ENCODE results near the gene MAB21L4. TPM values are rescaled to one million over a fixed set of nuclear protein-coding genes. Genes with fewer than 3 reads are reported as not detected.

The MAB21L4 gene
- total and polyA plus RNA-seq, 2 experiments from 2014 or later: not detected

DNA sequence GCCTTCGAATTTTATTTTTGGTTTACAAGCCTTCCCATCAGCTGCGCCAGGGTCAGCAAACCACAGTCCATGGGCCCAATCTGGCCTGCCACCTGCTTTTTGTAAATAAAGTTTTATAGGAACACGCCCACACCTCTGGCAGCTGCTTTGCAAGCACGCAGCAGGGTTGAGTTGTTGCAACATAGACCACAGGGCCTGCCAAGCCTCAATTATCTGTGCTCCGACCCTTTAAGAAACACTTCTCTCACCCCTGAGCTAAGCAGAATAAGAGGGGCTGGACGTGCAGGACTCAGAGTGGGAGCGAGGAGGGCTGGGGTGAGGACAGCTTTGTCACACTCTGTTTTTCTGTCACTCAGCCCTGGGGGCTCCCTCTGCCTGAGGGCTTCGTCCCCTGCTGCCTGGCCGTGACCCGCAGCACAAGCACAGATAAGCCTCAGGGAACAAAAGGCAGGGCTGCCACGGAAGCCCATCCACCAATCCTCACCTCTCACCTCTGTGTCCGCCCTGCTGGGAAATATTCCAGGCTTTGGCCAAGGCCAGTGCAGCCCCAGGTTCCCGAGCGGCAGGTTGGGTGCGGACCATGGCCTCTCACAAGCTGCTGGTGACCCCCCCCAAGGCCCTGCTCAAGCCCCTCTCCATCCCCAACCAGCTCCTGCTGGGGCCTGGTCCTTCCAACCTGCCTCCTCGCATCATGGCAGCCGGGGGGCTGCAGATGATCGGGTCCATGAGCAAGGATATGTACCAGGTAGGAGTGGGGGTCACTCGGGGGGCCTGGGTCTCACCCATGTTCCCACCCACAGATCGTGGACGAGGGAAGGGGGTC is 27.5 kb downstream of the MAB21L4 start, which contains the start of gene AGXT:
Gene AGXT, plus strand, starts transcription at position 539 of the 823 bp plus-strand sequence. Its CDS starts 42 bp downstream, at position 581.
- Histone ChIP-seq H3K27me3 (ENCODE audit: insufficient read depth) (no peaks in the 10 kb centered on the region), H3K4me3 (no peak within 1 kb of the TSS), H3K79me2 (replicated peaks; ENCODE audit: insufficient read depth) (no peaks in the 10 kb centered on the region), H3F3A (replicated peaks; ENCODE audit: low read depth) (no peaks in the 10 kb centered on the region), H3K27ac (ENCODE audit: low read depth) (no peak within 1 kb of the TSS), H2AFZ (no peak within 1 kb of the TSS), H4K20me1 (replicated peaks; ENCODE audit: insufficient read depth) (no peaks in the 10 kb centered on the region; the same call in 1 of the 2 replicates), H3K36me3 (ENCODE audit: insufficient read depth) (no peaks in the 10 kb centered on the region), H3K4me1 (ENCODE audit: insufficient read depth) (no peaks in the 10 kb centered on the region), H3K4me2 (no peak within 1 kb of the TSS), H3K9me2 (ENCODE audit: insufficient read depth) (no peaks in the 10 kb centered on the region)
- Mint-ChIP-seq H3K27me3 (ENCODE audit: insufficient read depth, low read depth, poor library complexity) (no peaks in the 10 kb centered on the region), H3K27ac (no peak within 1 kb of the TSS), H3K4me1 (no peaks in the 10 kb centered on the region), H3K9me3 (no peaks in the 10 kb centered on the region), H3K4me3 (no peak within 1 kb of the TSS), H3K36me3 (ENCODE audit: low read depth) (no peaks in the 10 kb centered on the region)
- DNase-seq (ENCODE audit: low spot score): no peak
- no peak for ATAC-seq
- no peak for TF ChIP-seq REST (IDR thresholded peaks at IDR 0.05; ENCODE audit: unreplicated experiment)
- no peak for TF ChIP-seq CREB1 (CRISPR knock-in tag; IDR thresholded peaks at IDR 0.05; ENCODE audit: low read depth)
- TF ChIP-seq, protein P1, sequence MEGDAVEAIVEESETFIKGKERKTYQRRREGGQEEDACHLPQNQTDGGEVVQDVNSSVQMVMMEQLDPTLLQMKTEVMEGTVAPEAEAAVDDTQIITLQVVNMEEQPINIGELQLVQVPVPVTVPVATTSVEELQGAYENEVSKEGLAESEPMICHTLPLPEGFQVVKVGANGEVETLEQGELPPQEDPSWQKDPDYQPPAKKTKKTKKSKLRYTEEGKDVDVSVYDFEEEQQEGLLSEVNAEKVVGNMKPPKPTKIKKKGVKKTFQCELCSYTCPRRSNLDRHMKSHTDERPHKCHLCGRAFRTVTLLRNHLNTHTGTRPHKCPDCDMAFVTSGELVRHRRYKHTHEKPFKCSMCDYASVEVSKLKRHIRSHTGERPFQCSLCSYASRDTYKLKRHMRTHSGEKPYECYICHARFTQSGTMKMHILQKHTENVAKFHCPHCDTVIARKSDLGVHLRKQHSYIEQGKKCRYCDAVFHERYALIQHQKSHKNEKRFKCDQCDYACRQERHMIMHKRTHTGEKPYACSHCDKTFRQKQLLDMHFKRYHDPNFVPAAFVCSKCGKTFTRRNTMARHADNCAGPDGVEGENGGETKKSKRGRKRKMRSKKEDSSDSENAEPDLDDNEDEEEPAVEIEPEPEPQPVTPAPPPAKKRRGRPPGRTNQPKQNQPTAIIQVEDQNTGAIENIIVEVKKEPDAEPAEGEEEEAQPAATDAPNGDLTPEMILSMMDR (conservative IDR thresholded peaks at IDR 0.05; ENCODE audit: low read depth in 2 of 2): no peak
- TF ChIP-seq, protein P2, sequence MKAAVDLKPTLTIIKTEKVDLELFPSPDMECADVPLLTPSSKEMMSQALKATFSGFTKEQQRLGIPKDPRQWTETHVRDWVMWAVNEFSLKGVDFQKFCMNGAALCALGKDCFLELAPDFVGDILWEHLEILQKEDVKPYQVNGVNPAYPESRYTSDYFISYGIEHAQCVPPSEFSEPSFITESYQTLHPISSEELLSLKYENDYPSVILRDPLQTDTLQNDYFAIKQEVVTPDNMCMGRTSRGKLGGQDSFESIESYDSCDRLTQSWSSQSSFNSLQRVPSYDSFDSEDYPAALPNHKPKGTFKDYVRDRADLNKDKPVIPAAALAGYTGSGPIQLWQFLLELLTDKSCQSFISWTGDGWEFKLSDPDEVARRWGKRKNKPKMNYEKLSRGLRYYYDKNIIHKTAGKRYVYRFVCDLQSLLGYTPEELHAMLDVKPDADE (IDR thresholded peaks at IDR 0.05): no peak
- TF ChIP-seq EZH2phosphoT487 (IDR thresholded peaks at IDR 0.05; ENCODE audit: unreplicated experiment): no peak
- TF ChIP-seq, protein P3, sequence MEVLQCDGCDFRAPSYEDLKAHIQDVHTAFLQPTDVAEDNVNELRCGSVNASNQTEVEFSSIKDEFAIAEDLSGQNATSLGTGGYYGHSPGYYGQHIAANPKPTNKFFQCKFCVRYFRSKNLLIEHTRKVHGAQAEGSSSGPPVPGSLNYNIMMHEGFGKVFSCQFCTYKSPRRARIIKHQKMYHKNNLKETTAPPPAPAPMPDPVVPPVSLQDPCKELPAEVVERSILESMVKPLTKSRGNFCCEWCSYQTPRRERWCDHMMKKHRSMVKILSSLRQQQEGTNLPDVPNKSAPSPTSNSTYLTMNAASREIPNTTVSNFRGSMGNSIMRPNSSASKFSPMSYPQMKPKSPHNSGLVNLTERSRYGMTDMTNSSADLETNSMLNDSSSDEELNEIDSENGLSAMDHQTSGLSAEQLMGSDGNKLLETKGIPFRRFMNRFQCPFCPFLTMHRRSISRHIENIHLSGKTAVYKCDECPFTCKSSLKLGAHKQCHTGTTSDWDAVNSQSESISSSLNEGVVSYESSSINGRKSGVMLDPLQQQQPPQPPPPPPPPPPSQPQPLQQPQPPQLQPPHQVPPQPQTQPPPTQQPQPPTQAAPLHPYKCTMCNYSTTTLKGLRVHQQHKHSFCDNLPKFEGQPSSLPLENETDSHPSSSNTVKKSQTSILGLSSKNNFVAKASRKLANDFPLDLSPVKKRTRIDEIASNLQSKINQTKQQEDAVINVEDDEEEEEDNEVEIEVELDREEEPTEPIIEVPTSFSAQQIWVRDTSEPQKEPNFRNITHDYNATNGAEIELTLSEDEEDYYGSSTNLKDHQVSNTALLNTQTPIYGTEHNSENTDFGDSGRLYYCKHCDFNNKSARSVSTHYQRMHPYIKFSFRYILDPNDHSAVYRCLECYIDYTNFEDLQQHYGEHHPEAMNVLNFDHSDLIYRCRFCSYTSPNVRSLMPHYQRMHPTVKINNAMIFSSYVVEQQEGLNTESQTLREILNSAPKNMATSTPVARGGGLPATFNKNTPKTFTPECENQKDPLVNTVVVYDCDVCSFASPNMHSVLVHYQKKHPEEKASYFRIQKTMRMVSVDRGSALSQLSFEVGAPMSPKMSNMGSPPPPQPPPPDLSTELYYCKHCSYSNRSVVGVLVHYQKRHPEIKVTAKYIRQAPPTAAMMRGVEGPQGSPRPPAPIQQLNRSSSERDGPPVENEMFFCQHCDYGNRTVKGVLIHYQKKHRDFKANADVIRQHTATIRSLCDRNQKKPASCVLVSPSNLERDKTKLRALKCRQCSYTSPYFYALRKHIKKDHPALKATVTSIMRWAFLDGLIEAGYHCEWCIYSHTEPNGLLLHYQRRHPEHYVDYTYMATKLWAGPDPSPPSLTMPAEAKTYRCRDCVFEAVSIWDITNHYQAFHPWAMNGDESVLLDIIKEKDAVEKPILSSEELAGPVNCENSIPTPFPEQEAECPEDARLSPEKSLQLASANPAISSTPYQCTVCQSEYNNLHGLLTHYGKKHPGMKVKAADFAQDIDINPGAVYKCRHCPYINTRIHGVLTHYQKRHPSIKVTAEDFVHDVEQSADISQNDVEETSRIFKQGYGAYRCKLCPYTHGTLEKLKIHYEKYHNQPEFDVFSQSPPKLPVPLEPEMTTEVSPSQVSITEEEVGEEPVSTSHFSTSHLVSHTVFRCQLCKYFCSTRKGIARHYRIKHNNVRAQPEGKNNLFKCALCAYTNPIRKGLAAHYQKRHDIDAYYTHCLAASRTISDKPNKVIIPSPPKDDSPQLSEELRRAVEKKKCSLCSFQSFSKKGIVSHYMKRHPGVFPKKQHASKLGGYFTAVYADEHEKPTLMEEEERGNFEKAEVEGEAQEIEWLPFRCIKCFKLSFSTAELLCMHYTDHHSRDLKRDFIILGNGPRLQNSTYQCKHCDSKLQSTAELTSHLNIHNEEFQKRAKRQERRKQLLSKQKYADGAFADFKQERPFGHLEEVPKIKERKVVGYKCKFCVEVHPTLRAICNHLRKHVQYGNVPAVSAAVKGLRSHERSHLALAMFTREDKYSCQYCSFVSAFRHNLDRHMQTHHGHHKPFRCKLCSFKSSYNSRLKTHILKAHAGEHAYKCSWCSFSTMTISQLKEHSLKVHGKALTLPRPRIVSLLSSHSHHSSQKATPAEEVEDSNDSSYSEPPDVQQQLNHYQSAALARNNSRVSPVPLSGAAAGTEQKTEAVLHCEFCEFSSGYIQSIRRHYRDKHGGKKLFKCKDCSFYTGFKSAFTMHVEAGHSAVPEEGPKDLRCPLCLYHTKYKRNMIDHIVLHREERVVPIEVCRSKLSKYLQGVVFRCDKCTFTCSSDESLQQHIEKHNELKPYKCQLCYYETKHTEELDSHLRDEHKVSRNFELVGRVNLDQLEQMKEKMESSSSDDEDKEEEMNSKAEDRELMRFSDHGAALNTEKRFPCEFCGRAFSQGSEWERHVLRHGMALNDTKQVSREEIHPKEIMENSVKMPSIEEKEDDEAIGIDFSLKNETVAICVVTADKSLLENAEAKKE (CRISPR knock-in tag; IDR thresholded peaks at IDR 0.05): no peak

Measured in GM23338 (cell line).